Measurements from ENCODE around the gene HELZ2. TPM values are rescaled to one million over a fixed set of nuclear protein-coding genes. Genes with fewer than 3 reads are reported as not detected.

The HELZ2 gene
- total and polyA plus RNA-seq, 2 donors (not counting 1 experiment from before 2014, with no cell fraction given): 36.3 to 52.6 TPM

DNA sequence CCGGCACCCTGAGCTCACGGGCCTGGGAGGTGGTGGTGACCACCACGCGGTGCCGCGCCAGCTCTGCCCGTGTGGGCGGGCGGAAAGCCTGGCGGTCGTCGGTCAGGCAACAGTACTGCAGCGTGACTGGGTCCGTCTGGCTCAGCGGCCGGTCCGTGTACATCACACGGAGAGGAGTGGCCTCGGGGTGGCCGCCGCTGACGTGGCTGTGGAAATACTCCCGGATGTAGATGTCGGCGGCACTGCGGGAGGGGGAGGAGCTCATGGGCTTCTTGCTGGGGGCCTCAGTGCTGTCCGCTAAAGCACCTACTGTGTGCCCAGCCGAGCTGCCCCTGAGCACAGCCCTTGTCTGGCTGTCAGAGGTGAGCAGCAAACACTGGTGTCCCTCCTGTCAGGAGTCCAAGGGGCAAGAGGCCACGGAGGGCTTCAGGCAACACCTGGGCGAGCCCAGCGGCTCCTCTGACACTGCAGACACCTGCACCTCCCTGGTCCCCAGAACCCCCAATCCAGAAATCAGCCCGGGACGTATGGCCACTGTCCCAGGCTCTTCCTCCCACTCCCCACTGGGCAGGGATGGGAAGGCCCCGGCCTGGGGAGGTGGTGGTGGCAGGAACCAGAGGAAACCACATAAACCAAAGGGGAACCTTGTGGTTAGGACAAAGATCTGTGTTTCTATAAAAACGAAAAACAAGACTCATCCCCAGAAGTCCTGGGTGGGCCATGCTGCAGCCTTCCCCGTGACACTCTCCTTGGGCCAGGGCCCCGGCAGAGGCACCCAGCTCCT is 6.5 kb downstream of the HELZ2 start:
- Mint-ChIP-seq H3K27ac (peak overlapping the region; percentile 83), H3K4me1 (peaks cover 29% of the 10 kb centered on the region), H3K27me3 (no peaks in the 10 kb centered on the region), H3K9me3 (ENCODE audit: insufficient read depth) (no peaks in the 10 kb centered on the region), H3K4me3 (peak overlapping the region; percentile 88)
- Histone ChIP-seq H3K79me2 (ENCODE audit: control insufficient read depth, insufficient read depth, low read length) (peaks cover 16% of the 10 kb centered on the region), H3K4me2 (replicated peaks; ENCODE audit: low read depth, low read length, poor library complexity, severe bottlenecking) (peak overlapping the region; percentile 87), H3K4me1 (ENCODE audit: control insufficient read depth in 2 of 2, insufficient read depth in 2 of 2, low read length in 2 of 2) (peaks cover 34 to 48% of the 10 kb centered on the region in 2 donors), H3K9me3 (ENCODE audit: control extremely low read depth in 1 of 3, control insufficient read depth in 2 of 3, insufficient read depth in 1 of 3, low read length in 2 of 3) (peaks cover 0 to 9% (median 0%) of the 10 kb centered on the region in 3 donors), H2AFZ (ENCODE audit: insufficient read depth, low read depth, low read length, poor library complexity, severe bottlenecking) (no peak overlapping the region), H3K4me3 (ENCODE audit: control extremely low read depth in 1 of 5, extremely low read depth in 1 of 5, insufficient read depth in 1 of 5, low read depth in 2 of 5, low read length in 4 of 5) (peak overlapping the region in 4 of 5 experiments; percentile 44 to 64 (median 49)), H3K9ac (ENCODE audit: low read length) (peak overlapping the region; percentile 59), H3K27ac (ENCODE audit: low read length in 2 of 2) (peak overlapping the region; percentile 46 to 65), H3K36me3 (replicated peaks in 1 of 2; ENCODE audit: control extremely low read depth in 1 of 2, control insufficient read depth in 1 of 2, extremely low read depth in 1 of 2, insufficient read depth in 2 of 2, low read length in 1 of 2) (peaks cover 0 to 40% of the 10 kb centered on the region in 2 experiments), H3K27me3 (replicated peaks in 1 of 4; ENCODE audit: control extremely low read depth in 1 of 4, control insufficient read depth in 3 of 4, insufficient read depth in 4 of 4, low read length in 3 of 4) (no peaks in the 10 kb centered on the region), H4K20me1 (ENCODE audit: control insufficient read depth, insufficient read depth, low read length, poor library complexity, severe bottlenecking) (peaks cover 85% of the 10 kb centered on the region)
- ChIA-PET CTCF (interaction anchor here (0.9 to 3.7 kb wide), 7 partner anchors 11 to 297 kb away, joined by 3 to 17 read pairs (median 3); partner anchors contain the start of genes PTK6, SRMS and TPD52L2), POLR2A (interaction anchor here (0.6 to 2.3 kb wide), 7 partner anchors 13 to 298 kb away, joined by 4 to 16 read pairs (median 5); partner anchors contain the start of genes FNDC11, PTK6 and TPD52L2)
- intact Hi-C loops (cut with micrococcal nuclease): loop anchor here (1.0 kb wide), 1 partner anchor 13 kb away; the partner anchor contains the start of gene FNDC11
- peak; percentile 73 for ATAC-seq (ENCODE audit: low read depth)
- TF ChIP-seq, protein P1, sequence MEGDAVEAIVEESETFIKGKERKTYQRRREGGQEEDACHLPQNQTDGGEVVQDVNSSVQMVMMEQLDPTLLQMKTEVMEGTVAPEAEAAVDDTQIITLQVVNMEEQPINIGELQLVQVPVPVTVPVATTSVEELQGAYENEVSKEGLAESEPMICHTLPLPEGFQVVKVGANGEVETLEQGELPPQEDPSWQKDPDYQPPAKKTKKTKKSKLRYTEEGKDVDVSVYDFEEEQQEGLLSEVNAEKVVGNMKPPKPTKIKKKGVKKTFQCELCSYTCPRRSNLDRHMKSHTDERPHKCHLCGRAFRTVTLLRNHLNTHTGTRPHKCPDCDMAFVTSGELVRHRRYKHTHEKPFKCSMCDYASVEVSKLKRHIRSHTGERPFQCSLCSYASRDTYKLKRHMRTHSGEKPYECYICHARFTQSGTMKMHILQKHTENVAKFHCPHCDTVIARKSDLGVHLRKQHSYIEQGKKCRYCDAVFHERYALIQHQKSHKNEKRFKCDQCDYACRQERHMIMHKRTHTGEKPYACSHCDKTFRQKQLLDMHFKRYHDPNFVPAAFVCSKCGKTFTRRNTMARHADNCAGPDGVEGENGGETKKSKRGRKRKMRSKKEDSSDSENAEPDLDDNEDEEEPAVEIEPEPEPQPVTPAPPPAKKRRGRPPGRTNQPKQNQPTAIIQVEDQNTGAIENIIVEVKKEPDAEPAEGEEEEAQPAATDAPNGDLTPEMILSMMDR (IDR thresholded peaks at IDR 0.05): no peak
- no peak for TF ChIP-seq EZH2 (IDR thresholded peaks at IDR 0.05; ENCODE audit: borderline replicate concordance, insufficient read depth, low read depth, low read length, poor library complexity, severe bottlenecking)
- DNase-seq: peak; percentile 82
- 16% methylated on average over 34 of the region's 37 CpGs for WGBS (ENCODE audit: insufficient coverage)

DNA sequence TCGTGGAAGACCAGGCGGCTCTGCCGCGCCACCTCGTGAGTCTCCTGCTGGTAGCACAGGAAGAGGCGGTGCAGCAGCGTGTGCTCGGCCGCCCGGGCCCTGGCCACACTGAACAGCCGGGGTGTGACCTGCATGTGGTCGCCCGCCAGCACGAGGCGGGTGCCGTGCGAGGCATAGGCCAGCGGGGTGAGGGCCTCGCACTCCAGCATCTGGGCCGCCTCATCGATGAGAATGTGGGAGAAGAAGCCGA is 7.0 kb downstream of the HELZ2 start:
- DNase-seq (no peak), ATAC-seq (ENCODE audit: low read depth) (peak; percentile 2)
- peaks cover 0 to 40% of the 10 kb centered on the region in 2 experiments for H3K36me3 ChIP-seq (replicated peaks in 1 of 2; ENCODE audit: control extremely low read depth in 1 of 2, control insufficient read depth in 1 of 2, extremely low read depth in 1 of 2, insufficient read depth in 2 of 2, low read length in 1 of 2)
- ChIA-PET POLR2A (interaction anchor here (1.0 to 2.3 kb wide), 5 partner anchors 12 to 298 kb away, joined by 4 to 16 read pairs (median 5); partner anchors contain the start of genes FNDC11, PTK6 and TPD52L2), CTCF (interaction anchor here (0.9 to 3.7 kb wide), 5 partner anchors 10 to 298 kb away, joined by 3 to 17 read pairs (median 3); partner anchors contain the start of genes PTK6 and TPD52L2)
- H3K4me2 ChIP-seq (replicated peaks; ENCODE audit: low read depth, low read length, poor library complexity, severe bottlenecking): peak overlapping the region; percentile 87
- no peak overlapping the region for H2AFZ ChIP-seq (ENCODE audit: insufficient read depth, low read depth, low read length, poor library complexity, severe bottlenecking)
- H3K9ac ChIP-seq (ENCODE audit: low read length): no peak overlapping the region
- WGBS (ENCODE audit: insufficient coverage): 43% methylated on average over 11 of the region's 22 CpGs
- H3K27me3 ChIP-seq (replicated peaks in 1 of 4; ENCODE audit: control extremely low read depth in 1 of 4, control insufficient read depth in 3 of 4, insufficient read depth in 4 of 4, low read length in 3 of 4): no peaks in the 10 kb centered on the region
- H3K4me1 ChIP-seq (ENCODE audit: control insufficient read depth in 2 of 2, insufficient read depth in 2 of 2, low read length in 2 of 2): peaks cover 34 to 50% of the 10 kb centered on the region in 2 donors
- Mint-ChIP-seq H3K4me3 (peak overlapping the region; percentile 88), H3K27me3 (no peaks in the 10 kb centered on the region), H3K27ac (peak overlapping the region; percentile 15), H3K4me1 (peaks cover 29% of the 10 kb centered on the region), H3K9me3 (ENCODE audit: insufficient read depth) (no peaks in the 10 kb centered on the region)
- no peak for TF ChIP-seq EZH2 (IDR thresholded peaks at IDR 0.05; ENCODE audit: borderline replicate concordance, insufficient read depth, low read depth, low read length, poor library complexity, severe bottlenecking)
- TF ChIP-seq, protein P1 (IDR thresholded peaks at IDR 0.05): no peak
- H3K4me3 ChIP-seq (ENCODE audit: control extremely low read depth in 1 of 5, extremely low read depth in 1 of 5, insufficient read depth in 1 of 5, low read depth in 2 of 5, low read length in 4 of 5): peak overlapping the region in 2 of 5 experiments; percentile 45 to 64
- peaks cover 85% of the 10 kb centered on the region for H4K20me1 ChIP-seq (ENCODE audit: control insufficient read depth, insufficient read depth, low read length, poor library complexity, severe bottlenecking)
- H3K79me2 ChIP-seq (ENCODE audit: control insufficient read depth, insufficient read depth, low read length): peaks cover 11% of the 10 kb centered on the region
- H3K27ac ChIP-seq (ENCODE audit: low read length in 2 of 2): peak overlapping the region in 1 of 2 donors; percentile 65
- intact Hi-C loops (cut with micrococcal nuclease): loop anchor here (1.0 kb wide), 1 partner anchor 13 kb away; the partner anchor contains the start of gene FNDC11
- H3K9me3 ChIP-seq (ENCODE audit: control extremely low read depth in 1 of 3, control insufficient read depth in 2 of 3, insufficient read depth in 1 of 3, low read length in 2 of 3): peaks cover 0 to 9% (median 0%) of the 10 kb centered on the region in 3 donors
